ENCODE results near the gene PTPN9.

DNA sequence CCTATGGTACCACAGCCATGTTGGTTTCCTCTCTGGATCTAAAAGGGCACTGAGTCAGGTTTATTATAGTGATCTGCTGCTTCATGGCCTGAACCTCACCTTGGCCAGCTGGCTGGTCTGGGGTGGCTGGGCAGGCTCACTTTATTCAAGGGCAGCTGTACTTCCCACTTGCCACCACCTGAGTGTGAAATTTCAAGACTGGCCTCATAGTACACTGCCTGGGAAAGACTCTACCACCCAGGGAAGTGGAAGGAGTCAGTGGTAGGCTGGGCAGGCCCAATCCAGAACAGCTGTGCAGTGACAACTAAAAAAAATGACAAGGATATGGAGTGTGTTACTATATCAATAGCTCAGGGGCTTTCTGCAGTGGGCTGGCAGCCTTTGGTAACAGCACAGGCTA is 37.7 kb upstream of the PTPN9 start:
- TF ChIP-seq POLR2A (IDR thresholded peaks at IDR 0.05) (no peak), EP300 (IDR thresholded peaks at IDR 0.05) (no peak), POLR2AphosphoS5 (IDR thresholded peaks at IDR 0.05) (no peak)
- TF ChIP-seq, protein P1, sequence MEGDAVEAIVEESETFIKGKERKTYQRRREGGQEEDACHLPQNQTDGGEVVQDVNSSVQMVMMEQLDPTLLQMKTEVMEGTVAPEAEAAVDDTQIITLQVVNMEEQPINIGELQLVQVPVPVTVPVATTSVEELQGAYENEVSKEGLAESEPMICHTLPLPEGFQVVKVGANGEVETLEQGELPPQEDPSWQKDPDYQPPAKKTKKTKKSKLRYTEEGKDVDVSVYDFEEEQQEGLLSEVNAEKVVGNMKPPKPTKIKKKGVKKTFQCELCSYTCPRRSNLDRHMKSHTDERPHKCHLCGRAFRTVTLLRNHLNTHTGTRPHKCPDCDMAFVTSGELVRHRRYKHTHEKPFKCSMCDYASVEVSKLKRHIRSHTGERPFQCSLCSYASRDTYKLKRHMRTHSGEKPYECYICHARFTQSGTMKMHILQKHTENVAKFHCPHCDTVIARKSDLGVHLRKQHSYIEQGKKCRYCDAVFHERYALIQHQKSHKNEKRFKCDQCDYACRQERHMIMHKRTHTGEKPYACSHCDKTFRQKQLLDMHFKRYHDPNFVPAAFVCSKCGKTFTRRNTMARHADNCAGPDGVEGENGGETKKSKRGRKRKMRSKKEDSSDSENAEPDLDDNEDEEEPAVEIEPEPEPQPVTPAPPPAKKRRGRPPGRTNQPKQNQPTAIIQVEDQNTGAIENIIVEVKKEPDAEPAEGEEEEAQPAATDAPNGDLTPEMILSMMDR (IDR thresholded peaks at IDR 0.05), result no peak

Measured in suprapubic skin (tissue), 4 donors.